Endometrial microvascular endothelial cells (primary cell): ENCODE measurements around the gene ZFYVE27. TPM values are rescaled to one million over a fixed set of nuclear protein-coding genes. Genes with fewer than 3 reads are reported as not detected.
"Not testable (repeated sequence)": the region's sequence is repeated elsewhere in the genome, so short reads cannot be mapped to it uniquely, and the experiment has no call there.

ENCODE experiments used
- in situ Hi-C: cut with HindIII; loops from 2 replicates; pipeline ENCODE4 v1.10.0; 2017; ENCODE audit warnings: low sequenced_read_pairs, low pct_unique_long_range_greater_than_20kb; ENCODE audit errors: inconsistent ontology term
- total RNA-seq: library from RNA; depleted of rRNA; stranded (reverse); fragments of >200 nt; gene quantifications from one replicate; pipeline ENCODE4 v1.2.3, GENCODE V29; 2015; ENCODE audit errors: inconsistent ontology term

The ZFYVE27 gene
- 10.3 TPM for total RNA-seq

- in situ Hi-C loops: no loop called here
Measured at GRCh38 chr10:97736902-97737769, at the start of gene ZFYVE27. ZFYVE27 (plus strand) TSS chr10:97737128; CDS start chr10:97738478, 1,350 bp downstream.

GRCh38 chr10:97687785-97688781 is 48.8 kb upstream of the ZFYVE27 start:
- in situ Hi-C loops: no loop called here

GRCh38 chr10:97689559-97690020 is 47.3 kb upstream of the ZFYVE27 start:
- in situ Hi-C loops: no loop called here

GRCh38 chr10:97690133-97690532 is 46.8 kb upstream of the ZFYVE27 start:
- in situ Hi-C loops: no loop called here

- in situ Hi-C loops: not testable (repeated sequence)
Measured at GRCh38 chr10:97698072-97698655, 38.8 kb upstream of the ZFYVE27 start.

- in situ Hi-C loops: no loop called here
Measured at GRCh38 chr10:97701438-97702069, 35.4 kb upstream of the ZFYVE27 start.

- in situ Hi-C loops: no loop called here
Measured at GRCh38 chr10:97703398-97704067, 33.4 kb upstream of the ZFYVE27 start.

- in situ Hi-C loops: no loop called here
Measured at GRCh38 chr10:97704341-97704740, 32.6 kb upstream of the ZFYVE27 start.

- in situ Hi-C loops: no loop called here
Measured at GRCh38 chr10:97705006-97705670, 31.8 kb upstream of the ZFYVE27 start.

- in situ Hi-C loops: no loop called here
Measured at GRCh38 chr10:97707134-97707861, 29.6 kb upstream of the ZFYVE27 start.

- in situ Hi-C loops: no loop called here
Measured at GRCh38 chr10:97708167-97708566, 28.8 kb upstream of the ZFYVE27 start.

GRCh38 chr10:97708976-97709946 is 27.7 kb upstream of the ZFYVE27 start:
- in situ Hi-C loops: no loop called here

- in situ Hi-C loops: no loop called here
Measured at GRCh38 chr10:97711640-97712572, 25.0 kb upstream of the ZFYVE27 start.

- in situ Hi-C loops: no loop called here
Measured at GRCh38 chr10:97713339-97713825, 23.5 kb upstream of the ZFYVE27 start, which contains the start of gene MARVELD1. MARVELD1 (plus strand) TSS chr10:97713730; CDS start chr10:97713877, 147 bp downstream.
